PFSK-1 (cell line): ENCODE measurements around the gene HECTD3.

Source experiments
- POLR2AphosphoS5 ChIP-seq: IDR thresholded peaks from 2 replicates; pipeline ENCODE4 v1.6.1; 2012; ENCODE audit warnings: low read depth, mild to moderate bottlenecking, control low read depth, low read length, moderate library complexity
- TAF1 ChIP-seq: IDR thresholded peaks from 2 replicates; pipeline ENCODE4 v1.6.1; 2012; ENCODE audit warnings: low read length, control low read depth, borderline replicate concordance; ENCODE audit not compliant: insufficient read depth
- TF ChIP-seq, protein P1 (sequence below), 2 experiments: IDR thresholded peaks; 2 replicates each; pipeline versions ENCODE4 v1.6.1 to v1.8.0; 2011 to 2012; ENCODE audit warnings: low read depth in 2 of 2, low read length in 2 of 2, control low read depth in 1 of 2, inconsistent platforms in 1 of 2, mild to moderate bottlenecking in 1 of 2, moderate library complexity in 1 of 2; ENCODE audit not compliant: insufficient read depth in 1 of 2

DNA sequence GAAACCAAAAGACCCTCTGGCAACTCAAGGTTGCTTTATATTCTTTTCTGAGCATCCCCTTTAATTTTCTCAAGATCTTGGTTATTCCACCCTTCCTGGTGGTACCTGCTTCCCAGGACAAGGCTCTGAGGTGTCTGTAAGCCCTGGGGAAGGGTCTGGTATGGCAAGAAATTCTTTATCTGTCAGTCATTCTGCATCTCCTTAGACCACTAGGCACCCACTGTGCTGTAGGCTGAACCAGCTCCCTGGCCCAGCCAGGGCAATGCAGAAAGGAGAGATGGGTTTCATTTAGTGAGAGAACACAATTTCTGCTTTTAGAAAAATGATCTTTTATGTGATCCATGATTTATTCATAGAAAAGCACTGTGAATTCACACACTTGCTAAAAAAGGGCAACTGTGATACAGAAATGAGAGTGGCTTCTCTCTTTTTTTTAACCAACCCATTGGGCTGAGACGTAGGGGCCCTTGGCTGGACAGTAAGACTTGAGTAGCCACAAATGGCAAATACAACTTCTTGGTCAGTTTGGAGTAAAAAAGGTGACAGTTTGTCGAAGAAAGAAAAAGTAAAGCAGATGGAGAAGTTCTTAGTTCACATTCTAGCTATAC, 5.1 kb upstream of the HECTD3 start:
- TF ChIP-seq POLR2AphosphoS5: no peak
- TF ChIP-seq, protein P1, sequence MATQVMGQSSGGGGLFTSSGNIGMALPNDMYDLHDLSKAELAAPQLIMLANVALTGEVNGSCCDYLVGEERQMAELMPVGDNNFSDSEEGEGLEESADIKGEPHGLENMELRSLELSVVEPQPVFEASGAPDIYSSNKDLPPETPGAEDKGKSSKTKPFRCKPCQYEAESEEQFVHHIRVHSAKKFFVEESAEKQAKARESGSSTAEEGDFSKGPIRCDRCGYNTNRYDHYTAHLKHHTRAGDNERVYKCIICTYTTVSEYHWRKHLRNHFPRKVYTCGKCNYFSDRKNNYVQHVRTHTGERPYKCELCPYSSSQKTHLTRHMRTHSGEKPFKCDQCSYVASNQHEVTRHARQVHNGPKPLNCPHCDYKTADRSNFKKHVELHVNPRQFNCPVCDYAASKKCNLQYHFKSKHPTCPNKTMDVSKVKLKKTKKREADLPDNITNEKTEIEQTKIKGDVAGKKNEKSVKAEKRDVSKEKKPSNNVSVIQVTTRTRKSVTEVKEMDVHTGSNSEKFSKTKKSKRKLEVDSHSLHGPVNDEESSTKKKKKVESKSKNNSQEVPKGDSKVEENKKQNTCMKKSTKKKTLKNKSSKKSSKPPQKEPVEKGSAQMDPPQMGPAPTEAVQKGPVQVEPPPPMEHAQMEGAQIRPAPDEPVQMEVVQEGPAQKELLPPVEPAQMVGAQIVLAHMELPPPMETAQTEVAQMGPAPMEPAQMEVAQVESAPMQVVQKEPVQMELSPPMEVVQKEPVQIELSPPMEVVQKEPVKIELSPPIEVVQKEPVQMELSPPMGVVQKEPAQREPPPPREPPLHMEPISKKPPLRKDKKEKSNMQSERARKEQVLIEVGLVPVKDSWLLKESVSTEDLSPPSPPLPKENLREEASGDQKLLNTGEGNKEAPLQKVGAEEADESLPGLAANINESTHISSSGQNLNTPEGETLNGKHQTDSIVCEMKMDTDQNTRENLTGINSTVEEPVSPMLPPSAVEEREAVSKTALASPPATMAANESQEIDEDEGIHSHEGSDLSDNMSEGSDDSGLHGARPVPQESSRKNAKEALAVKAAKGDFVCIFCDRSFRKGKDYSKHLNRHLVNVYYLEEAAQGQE (IDR thresholded peaks at IDR 0.05; ENCODE audit: insufficient read depth in 1 of 2, low read depth in 2 of 2, low read length in 2 of 2): no peak
- no peak for TF ChIP-seq TAF1
